Fibroblast of gingiva (primary cell): Measurements from ENCODE around the gene ELAVL1.

Experiments used
- DNase-seq: peaks from one replicate; pipeline ENCODE4 v3.0.0-alpha.2; 2011; ENCODE audit warnings: low read depth

ELAVL1 gene

GRCh38 chr19:7910321-7911161, 94.9 kb downstream of the ELAVL1 start:
- no peak for DNase-seq

DNA sequence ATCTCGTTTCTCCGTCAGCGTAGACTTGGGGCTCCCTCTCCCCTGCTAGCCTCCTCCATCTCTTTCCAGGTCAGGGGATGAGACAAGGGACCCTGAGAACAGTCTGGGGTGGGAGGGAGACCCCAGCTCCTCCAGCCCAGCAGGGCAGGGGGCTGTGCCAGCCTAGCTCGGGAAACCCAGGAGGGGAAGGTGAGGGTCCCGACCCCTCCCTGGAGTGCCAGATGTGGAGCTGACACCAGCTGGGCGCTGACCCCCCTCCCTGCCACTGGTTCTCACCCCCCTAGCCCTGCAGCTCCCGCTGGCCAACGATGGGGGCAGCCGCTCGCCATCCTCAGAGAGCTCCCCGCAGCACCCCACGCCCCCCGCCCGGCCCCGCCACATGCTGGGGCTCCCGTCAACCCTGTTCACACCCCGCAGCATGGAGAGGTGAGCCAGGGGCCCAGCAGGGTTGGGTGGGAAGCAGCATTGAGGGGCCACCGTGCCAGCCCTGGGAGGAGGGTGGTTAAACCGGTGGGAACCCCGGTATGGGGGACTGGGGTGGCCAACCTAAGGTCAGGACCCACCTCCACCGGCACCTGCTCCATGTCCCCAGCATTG, 95.9 kb downstream of the ELAVL1 start:
- DNase-seq, result no peak

GRCh38 chr19:7908742-7909461, 96.5 kb downstream of the ELAVL1 start:
- DNase-seq, result no peak
